ENCODE results near the gene UBAP1.

DNA sequence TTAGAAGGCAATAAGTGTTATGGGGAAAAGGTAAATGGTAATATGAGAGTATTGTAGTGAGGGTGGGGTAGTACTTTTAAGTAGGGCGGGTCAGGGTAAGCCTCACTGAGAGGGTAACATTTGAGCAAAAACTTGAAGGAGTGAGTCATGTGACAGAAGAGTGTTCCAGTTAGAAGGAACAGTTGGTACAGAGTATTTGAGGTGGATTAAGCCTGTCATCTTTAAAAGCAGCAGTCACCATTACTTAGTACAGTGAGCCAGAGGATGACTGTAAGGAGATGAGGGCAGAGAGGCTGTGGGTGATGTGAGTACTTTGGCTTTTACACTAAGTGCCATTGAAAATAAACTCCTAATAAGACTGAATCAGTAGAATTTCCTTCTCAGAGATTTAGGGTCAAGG, 54.8 kb downstream of the UBAP1 start:
- TF ChIP-seq, protein P1, sequence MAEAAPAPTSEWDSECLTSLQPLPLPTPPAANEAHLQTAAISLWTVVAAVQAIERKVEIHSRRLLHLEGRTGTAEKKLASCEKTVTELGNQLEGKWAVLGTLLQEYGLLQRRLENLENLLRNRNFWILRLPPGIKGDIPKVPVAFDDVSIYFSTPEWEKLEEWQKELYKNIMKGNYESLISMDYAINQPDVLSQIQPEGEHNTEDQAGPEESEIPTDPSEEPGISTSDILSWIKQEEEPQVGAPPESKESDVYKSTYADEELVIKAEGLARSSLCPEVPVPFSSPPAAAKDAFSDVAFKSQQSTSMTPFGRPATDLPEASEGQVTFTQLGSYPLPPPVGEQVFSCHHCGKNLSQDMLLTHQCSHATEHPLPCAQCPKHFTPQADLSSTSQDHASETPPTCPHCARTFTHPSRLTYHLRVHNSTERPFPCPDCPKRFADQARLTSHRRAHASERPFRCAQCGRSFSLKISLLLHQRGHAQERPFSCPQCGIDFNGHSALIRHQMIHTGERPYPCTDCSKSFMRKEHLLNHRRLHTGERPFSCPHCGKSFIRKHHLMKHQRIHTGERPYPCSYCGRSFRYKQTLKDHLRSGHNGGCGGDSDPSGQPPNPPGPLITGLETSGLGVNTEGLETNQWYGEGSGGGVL (tag by site-specific recombination; IDR thresholded peaks at IDR 0.05): no peak
- TF ChIP-seq ZBTB1 (tag by site-specific recombination; IDR thresholded peaks at IDR 0.05) (no peak), SCRT1 (tag by site-specific recombination; IDR thresholded peaks at IDR 0.05; ENCODE audit: borderline replicate concordance) (no peak), ZNF121 (tag by site-specific recombination; IDR thresholded peaks at IDR 0.05) (no peak), ZNF324 (tag by site-specific recombination; IDR thresholded peaks at IDR 0.05) (no peak)
- TF ChIP-seq, protein P2, sequence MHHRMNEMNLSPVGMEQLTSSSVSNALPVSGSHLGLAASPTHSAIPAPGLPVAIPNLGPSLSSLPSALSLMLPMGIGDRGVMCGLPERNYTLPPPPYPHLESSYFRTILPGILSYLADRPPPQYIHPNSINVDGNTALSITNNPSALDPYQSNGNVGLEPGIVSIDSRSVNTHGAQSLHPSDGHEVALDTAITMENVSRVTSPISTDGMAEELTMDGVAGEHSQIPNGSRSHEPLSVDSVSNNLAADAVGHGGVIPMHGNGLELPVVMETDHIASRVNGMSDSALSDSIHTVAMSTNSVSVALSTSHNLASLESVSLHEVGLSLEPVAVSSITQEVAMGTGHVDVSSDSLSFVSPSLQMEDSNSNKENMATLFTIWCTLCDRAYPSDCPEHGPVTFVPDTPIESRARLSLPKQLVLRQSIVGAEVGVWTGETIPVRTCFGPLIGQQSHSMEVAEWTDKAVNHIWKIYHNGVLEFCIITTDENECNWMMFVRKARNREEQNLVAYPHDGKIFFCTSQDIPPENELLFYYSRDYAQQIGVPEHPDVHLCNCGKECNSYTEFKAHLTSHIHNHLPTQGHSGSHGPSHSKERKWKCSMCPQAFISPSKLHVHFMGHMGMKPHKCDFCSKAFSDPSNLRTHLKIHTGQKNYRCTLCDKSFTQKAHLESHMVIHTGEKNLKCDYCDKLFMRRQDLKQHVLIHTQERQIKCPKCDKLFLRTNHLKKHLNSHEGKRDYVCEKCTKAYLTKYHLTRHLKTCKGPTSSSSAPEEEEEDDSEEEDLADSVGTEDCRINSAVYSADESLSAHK (tag by site-specific recombination; IDR thresholded peaks at IDR 0.05): no peak
- TF ChIP-seq, protein P3, sequence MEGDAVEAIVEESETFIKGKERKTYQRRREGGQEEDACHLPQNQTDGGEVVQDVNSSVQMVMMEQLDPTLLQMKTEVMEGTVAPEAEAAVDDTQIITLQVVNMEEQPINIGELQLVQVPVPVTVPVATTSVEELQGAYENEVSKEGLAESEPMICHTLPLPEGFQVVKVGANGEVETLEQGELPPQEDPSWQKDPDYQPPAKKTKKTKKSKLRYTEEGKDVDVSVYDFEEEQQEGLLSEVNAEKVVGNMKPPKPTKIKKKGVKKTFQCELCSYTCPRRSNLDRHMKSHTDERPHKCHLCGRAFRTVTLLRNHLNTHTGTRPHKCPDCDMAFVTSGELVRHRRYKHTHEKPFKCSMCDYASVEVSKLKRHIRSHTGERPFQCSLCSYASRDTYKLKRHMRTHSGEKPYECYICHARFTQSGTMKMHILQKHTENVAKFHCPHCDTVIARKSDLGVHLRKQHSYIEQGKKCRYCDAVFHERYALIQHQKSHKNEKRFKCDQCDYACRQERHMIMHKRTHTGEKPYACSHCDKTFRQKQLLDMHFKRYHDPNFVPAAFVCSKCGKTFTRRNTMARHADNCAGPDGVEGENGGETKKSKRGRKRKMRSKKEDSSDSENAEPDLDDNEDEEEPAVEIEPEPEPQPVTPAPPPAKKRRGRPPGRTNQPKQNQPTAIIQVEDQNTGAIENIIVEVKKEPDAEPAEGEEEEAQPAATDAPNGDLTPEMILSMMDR (tag by site-specific recombination; IDR thresholded peaks at IDR 0.05): no peak

Measured in HEK293 (cell line).